HTR-8/SVneo (cell line): ENCODE data around the gene C14orf132.
"Not testable (repeated sequence)": the region's sequence is repeated elsewhere in the genome, so short reads cannot be mapped to it uniquely, and the experiment has no call there.

Source experiments
- DNase-seq: peaks from one replicate; pipeline ENCODE4 v3.0.0; 2011; ENCODE audit warnings: low spot score, mixed read lengths; ENCODE audit not compliant: insufficient read length
- FAIRE-seq: peaks from 2 replicates; lab custom pipeline; 2011; peaks lifted over from hg19 to GRCh38; lab: Jason Lieb, UNC

C14orf132 gene

DNA sequence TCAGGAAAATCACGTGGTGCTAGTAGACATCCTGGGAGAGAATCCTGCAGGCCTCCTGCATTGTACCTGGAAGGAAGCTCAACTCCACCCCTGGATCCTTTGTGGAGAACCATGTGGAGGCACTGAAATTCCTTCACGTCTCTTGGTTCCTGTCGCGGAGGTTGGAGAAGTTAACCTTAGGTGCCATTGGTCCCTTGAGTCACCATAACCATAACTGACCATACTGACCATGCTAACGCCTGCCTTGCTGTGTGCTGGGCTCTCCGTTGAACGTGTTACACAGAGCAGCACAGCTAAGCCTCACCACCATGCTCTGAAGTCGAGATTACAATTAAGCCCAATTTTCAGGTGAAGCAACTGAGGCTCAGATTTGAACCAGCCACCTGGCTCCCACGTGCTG is 18.6 kb downstream of the C14orf132 start:
- no peak for FAIRE-seq
- DNase-seq, result no peak

- DNase-seq (no peak), FAIRE-seq (no peak)
Measured at GRCh38 chr14:96058576-96059200, 19.5 kb downstream of the C14orf132 start.

DNA sequence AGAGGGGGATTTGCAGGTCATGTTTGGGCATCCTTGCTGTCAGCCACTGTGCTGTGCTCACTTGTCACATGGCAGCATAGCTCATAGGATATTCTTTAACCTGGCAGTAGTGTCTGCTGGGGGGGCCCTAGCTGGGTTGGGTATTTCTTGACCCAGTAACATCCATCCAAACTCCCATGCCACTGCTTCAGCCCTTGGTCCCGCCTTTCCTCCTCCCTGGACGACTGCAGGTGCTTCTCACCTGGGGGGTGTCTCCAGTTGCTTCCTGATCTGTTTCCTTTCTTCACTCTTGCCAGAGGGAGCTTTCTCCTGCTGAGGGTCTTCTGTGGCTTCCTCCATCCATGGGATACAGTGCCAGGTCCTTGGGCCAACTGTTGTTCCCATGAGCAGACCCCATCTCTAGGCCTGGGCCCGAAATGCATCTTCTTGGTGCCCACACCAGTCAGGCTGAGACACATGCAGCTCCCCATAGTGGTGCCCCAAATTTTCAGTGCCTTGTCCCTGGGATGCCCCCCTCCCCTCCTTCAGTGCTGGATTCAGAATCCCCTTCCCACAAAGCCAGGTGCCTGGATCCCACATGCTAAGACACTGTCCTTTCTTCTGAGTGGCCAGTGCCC is 20.5 kb downstream of the C14orf132 start:
- no peak for DNase-seq
- FAIRE-seq, result no peak

DNA sequence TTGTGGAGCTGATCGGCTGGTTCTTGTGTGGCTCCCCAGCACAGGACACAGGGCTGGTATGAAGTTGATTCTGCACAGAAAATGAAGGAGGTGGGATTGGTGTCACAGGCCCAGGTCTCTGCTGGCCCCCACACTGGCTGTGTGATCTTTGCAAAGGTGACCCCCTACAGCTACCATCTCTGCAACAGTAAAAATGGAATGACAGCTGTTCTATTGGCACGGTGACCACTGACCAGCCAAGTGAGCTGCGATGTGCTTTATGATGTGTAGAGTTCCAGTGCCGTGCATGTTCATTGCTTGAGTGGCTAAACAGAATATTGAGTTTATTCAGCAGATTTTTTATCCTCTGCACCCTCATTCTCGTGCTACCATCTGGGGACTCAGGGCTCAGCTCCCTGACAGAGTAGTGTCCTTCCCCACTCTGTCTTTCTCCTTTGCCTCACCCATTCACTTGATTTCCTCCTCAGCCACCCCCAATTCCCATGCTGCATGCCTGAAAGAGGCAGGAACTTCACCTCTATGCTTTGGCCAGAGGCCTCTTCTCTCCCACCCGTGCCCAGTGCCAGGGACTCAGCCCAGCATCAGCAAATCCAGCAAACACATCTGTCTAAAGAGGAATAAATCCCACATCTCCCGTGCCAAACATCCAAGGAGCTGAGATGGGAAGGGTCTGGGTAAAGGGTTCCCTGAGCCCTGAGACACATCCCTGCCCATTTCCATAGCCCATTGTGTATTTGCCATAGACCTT is 21.2 kb downstream of the C14orf132 start:
- FAIRE-seq (no peak), DNase-seq (no peak)

DNA sequence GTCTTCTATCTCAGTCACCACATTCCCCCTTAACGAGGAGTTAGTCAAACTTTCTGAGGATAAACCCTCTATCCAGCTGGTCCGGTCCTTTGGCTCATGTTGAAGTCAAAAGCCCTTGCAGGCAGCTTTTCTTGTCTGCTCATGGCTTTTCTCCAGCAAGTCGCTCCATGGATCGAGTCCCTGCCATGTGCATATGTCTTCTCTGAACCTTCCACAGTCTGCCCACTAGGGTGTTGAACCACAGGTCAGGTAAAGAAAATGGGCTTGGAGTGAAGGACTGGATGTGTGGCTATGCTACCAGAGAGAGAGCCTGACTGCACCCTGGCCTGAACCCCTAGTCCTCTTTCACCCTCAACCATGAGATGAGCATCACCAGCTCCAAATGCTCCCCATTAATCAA is 22.8 kb downstream of the C14orf132 start:
- no peak for DNase-seq
- no peak for FAIRE-seq

DNA sequence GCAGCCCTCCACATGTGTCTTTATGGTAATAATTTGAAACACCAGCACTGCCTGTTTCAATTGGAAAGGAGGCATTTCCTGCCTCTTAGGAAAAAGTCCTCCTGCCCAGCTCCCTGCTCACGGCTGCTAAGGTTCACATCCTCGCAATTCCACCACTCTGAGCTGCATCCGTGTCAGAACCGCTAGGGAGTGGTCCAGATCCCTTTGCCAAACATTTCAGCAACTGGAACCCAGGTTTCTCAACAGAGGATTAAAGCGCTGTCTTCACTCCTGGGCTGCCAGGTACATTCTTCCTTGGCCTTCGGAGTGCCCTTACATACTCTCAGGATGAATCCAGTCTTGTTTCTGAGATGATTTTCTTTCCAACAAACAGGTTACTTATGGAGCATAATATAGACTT is 23.3 kb downstream of the C14orf132 start:
- DNase-seq (no peak), FAIRE-seq (no peak)

- FAIRE-seq (no peak), DNase-seq (no peak)
Measured at GRCh38 chr14:96064866-96065265, 25.7 kb downstream of the C14orf132 start.

DNA sequence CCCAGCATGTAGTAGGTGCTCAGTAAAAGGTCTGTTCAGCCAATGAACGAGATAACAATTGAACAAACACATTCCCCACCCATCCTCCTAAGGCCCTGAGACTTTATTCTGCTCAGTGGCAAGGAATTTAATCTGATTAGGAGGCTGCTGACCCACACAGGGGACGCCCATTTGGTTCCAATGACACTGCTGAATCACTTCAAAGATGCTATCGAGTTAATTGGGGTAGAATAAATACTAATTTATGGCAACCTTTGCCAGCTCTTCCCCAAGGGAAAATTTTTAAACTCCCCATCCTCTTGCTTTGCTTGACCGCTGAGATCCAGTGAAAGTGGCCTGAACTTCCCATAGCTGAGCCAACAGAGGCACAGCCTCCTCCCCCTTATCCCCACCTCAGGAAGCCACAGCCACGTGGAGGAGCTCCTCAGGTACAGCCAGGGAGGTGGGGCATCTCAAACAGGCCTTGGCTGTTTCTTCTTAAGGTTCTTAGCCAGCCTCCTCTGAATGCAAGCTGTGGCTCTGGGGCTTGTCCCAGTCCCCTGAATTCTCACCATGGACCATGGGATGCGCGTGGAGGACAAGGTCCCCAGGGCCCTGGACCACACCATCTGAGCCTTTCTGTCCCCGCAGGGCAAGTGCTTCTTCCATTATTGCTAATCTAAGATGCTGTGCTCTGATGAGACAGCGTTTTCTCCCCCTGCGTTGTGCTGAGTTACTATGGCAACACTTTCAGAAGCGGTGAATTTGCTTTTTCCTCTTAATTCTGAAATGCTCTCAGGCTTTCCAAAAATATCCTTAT is 26.7 kb downstream of the C14orf132 start:
- FAIRE-seq (no peak), DNase-seq (no peak)

- no peak for DNase-seq
- FAIRE-seq, result no peak
Measured at GRCh38 chr14:96066976-96067375, 27.8 kb downstream of the C14orf132 start.

GRCh38 chr14:96067985-96068930 is 29.1 kb downstream of the C14orf132 start:
- no peak for DNase-seq
- no peak for FAIRE-seq

- FAIRE-seq, result no peak
Measured at GRCh38 chr14:96069421-96069820, 30.3 kb downstream of the C14orf132 start.

DNA sequence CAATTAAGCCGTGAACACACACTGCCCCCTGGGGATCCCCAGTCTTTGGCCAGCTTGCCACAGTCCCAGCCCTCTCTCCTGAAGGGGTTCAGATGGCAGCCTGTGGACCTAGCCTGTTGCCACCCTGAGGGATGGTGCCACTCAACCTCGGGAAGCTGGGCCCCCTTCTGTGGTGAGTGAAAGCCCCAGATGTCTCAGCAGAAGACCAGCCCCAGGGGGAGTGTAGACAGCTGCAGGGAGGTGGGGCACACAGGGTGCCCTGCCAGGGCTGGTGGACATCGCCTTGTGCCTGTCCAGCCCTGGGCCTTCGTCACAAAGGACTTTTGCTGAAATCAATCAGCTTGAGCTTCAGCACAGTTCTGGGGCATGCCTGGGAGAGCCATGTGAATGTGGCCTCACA is 32.4 kb downstream of the C14orf132 start:
- FAIRE-seq (no peak), DNase-seq (no peak)

More at GRCh38 chr14:96069421-96069820, 30.3 kb downstream of the C14orf132 start:
- no peak for DNase-seq

DNA sequence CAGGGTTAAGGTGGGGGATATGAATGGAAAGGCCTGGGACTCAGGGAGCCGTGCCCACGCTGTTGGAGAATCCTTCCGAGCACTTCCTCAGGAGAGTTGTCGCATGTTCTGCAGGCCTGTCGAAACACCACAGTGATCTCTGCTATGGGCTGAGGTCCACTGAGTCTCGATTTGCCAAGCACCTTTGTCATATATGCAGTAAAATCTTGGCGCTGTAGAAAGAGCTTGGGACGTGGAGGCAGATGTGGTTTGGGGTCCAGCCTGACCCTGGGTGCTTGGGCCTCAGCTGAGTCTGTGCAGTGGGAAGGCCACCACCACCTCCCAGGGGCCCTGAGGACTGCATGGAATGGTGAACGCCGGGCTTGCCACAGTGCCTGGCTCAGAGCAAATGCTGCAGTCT is 32.9 kb downstream of the C14orf132 start:
- no peak for FAIRE-seq
- no peak for DNase-seq

GRCh38 chr14:96072746-96073145 is 33.6 kb downstream of the C14orf132 start:
- DNase-seq (no peak), FAIRE-seq (no peak)

DNA sequence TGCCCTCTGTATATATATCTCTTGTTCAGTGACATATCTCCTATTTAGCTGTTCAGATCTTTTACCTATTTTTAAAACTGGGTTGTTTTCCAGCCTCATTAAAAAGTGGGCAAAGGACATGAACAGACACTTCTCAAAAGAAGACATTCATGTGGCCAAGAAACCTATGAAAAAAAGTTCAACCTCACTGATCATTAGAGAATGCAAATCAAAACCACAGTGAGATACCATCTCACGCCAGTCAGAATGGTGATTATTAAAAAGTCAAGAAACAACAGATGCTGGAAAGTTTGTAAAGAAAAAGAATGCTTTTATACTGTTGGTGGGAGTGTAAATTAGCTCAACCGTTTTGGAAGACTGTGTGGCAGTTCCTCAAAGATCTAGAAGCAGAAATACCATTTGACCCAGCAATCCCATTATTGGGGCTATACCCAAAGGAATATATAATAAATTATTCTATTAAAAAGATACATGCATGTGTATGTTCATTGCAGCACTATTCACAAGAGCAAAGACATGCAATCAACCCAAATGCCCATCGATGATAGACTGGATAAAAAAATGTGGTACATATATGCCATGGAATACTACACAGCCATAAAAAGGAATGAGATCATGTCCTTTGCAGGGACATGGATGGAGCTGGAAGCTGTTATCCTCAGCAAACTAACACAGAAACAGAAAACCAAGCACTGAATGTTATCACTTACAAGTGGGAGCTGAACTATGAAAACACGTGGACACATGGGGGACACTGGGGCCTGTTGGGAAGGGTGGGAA is 34.3 kb downstream of the C14orf132 start:
- not testable (repeated sequence) for DNase-seq, FAIRE-seq

GRCh38 chr14:96077983-96078624 is 38.9 kb downstream of the C14orf132 start:
- FAIRE-seq (no peak), DNase-seq (no peak)

DNA sequence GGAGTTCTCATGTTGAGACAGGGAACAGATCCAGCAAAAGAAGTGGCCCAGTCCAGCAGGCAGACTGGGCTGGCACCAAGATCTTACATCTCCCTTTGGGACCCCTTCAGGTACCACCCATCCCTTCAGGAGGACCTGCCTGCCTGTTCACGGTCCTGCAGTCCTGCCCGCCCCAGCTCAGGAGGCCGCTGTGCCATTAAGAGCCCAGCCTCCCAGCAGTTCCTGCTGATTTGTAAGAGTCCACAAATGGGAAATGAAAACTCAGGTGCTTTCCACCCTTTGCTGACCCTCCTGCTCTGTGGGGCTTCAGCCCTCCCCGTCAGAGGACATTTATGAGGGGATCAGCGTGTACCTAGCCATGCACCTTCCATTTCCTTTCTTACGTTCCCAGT is 39.5 kb downstream of the C14orf132 start:
- FAIRE-seq (no peak), DNase-seq (no peak)

- DNase-seq (no peak), FAIRE-seq (no peak)
Measured at GRCh38 chr14:96079066-96079465, 39.9 kb downstream of the C14orf132 start.
